Fibroblast of skin of scalp (primary cell): ENCODE data around the gene AHCY.
A peak's percentile ranks its signal among the peaks of the same experiment; 100 is the strongest.
"Not testable (repeated sequence)": the region's sequence is repeated elsewhere in the genome, so short reads cannot be mapped to it uniquely, and the experiment has no call there.

Experiments
- DNase-seq: peaks from one replicate; pipeline ENCODE4 v3.0.0-alpha.2; 2013

AHCY gene

DNA sequence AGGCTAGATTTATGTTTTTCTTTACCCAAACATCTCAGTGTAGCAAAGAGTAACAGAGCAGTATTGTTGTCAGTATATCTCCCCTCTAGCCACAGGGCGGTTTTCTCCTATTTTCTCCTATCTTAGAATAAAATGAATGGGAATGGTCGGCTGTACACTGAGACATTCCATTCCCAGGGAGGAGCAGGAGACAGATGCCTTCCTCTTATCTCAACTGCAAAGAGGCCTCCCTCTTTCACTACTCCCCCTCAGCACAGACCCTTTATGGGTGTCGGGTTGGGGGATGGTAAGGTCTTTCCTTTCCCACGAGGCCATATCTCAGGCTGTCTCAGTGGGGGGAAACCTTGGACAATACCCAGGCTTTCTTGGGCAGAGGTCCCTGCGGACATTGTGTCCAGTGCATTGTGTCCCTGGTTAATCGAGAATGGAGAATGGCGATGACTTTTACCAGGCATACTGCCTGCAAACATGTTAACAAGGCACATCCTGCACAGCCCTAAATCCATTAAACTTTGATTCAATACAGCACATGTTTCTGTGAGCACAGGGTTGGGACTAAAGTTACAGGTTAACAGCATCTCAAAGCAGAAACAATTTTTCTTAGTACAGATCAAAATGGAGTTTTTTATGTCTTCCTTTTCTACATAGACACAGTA, 50.6 kb downstream of the AHCY start:
- not testable (repeated sequence) for DNase-seq

DNA sequence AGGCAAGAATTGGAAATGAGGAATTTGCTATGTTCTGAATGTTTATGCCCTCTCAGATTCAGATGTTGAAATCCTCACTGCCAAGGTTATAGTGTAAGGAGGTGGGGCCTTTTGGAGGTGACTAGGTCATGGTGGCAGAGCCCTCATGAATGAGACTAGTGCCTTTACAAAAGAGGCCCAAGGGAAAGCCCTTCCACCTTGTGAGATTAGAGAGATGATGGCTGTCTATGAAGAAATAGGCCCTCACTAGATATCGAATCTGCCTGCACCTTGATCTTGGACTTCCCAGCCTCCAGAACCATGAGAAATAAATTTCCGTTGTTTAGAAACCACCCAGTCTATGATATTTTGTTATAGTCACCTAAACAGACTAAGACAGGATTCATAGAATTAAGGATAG, 51.5 kb downstream of the AHCY start:
- DNase-seq, result no peak

DNA sequence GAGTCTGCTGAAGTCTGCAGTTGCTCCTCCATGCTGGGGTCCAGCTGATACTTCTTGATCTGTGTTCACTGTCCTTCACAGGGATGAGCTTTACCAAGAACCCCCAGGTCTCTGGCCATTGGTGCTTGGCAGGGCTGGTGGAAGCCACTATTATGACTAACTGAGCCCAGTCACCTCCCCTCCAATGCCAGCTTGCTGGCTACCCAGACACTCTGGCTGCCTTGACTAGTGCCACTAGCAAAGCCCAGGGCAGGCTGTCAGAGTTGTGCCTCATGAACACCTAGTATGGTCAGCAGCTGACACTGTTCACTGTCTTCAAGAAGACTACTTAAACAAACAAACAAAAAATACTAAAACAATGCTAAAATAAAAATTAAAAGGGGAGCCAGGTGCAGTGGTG, 53.1 kb downstream of the AHCY start:
- no peak for DNase-seq

DNA sequence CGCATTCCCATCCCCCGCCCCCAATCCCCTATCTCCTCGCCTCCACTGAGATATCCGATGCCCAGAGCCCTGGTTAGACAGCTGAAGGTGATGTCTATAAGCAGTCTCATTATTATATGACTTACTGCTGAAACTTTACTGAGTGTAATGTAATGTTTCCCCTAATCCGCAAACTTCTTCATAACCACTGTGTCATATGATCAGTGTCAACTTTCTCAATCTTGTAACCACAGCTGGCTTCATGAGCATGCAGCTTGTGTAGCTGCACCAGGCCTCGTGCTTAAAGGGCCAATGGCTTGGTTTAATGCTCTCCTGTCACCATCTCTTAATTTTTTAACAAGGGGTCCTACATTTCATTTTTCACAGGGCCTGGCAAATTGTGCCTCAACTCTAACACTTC, 53.9 kb downstream of the AHCY start:
- DNase-seq, result peak; percentile 61

DNA sequence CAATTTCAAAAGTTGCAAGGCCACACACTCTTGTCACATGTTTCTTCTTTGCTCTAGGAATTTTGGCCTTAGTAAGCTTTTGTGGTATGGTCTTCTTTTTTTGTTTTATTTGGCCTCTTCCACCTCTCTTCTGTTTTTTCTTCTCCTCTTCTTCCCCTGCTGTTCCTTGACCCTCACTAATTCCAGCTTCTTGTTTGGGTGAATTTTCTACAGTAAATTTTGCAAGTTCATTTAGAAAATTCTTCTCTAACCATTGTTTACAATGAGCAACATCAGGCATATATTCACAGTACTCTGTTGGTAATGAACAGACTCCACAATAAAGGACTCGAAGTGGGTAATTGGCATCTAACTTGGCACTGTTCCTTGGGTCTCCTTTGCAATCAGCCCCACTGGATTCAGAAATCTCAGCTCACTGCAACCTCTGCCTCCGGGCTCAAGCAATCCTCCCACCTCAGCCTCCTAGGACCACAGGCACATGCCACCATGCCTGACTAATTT, 57.0 kb downstream of the AHCY start:
- DNase-seq, result no peak

DNA sequence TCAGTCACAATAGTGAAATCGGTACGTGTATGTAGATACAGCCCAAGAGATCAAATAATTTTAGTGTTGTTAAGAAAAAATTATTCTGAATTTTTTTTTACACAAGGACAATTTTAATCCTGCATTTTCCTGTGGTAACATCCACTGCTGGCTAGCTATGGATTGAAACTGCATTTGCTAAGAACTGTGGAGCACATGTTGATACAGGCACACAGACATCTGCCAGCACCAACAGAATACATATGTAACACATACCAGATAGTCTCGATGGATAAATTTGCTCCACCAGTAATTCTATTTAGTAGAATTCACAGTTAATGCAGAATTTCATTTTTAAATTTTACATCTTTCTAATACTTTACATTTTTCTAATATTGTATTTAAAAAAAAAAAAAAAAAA, 59.8 kb downstream of the AHCY start:
- DNase-seq, result no peak

DNA sequence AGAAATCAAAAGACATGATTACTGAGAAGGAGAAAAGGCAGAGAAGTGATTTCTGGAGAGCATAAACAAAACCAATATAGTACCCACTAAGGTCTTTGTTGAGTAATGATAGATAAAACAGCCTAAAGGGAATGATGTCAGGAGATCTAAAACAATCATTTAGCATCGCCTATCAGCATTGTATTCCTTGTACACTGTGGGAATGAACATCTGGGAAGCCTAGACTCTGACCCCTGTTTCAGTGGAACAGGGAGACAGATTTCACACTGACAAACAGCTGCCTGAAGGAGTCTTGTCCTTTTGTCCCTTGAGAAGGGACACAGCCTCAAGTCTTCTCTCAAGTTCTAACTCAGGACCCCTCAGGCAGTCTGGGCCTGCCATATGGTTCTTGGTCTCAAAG, 60.3 kb downstream of the AHCY start:
- DNase-seq, result no peak

DNA sequence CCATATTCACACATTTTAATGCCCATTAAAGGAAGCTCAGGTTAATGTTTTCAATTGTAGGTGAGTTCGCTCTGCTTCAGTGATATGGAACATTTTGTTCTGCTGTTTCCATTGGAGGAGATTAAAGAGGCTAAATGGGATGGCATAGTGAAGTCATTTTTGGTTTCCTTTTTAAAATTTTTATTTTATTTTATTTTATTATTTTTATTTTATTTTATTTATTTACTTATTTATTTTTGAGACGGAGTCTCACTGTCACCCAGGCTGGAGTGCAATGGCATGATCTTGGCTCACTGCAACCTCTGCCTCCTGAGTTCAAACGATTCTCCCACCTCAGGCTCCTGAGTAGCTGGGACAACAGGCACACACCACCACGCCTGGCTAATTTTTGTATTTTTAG, 61.1 kb downstream of the AHCY start:
- not testable (repeated sequence) for DNase-seq

DNA sequence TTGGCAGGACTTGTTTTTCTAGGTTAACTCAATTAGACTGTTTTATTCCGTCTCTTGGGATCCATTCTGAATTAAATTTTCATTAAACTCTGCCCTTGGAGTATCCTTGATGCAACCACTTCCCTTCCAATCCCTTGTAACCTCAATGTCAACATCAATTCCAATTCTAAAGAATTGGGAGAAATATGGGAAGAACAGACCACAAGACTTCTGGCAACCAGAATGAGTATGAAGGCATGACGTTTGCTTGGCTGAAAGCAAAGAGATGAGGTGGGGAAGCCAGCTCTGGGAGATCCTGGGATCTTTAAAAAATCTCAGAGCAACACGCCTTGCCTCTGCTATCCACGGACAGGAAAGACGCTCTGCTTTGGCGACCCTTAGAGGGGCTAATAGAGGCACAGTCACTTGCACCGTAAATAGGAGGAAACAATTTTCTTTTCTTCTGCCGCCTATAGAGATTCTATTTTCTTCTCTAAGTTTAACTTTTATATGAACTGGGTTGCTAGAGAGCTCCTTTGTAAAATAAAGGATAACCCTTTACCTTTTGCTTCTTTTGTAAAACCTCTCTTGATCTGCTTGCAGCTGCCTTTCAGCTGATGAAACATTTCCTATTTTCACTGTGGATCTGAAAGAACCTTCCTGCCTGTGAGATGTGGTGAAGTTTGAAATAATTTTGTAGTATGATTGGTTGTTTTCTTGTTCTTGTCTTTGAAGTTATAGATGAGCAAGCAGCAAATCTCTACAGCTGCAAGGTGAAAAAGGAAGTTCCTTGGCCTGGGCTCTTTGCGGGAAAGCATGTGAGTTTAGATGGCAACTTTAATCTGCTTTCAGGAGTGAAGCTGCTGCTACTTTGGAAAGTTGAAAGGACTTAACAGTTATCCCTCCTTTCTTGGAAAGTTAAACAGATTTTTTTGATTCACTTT, 62.2 kb downstream of the AHCY start, which contains the start of gene ASIP:
Gene ASIP, plus strand, starts transcription at position 731 of the 923 bp plus-strand sequence. CDS start 18,952 bp downstream, outside the sequence.
- peak; percentile 57 for DNase-seq

DNA sequence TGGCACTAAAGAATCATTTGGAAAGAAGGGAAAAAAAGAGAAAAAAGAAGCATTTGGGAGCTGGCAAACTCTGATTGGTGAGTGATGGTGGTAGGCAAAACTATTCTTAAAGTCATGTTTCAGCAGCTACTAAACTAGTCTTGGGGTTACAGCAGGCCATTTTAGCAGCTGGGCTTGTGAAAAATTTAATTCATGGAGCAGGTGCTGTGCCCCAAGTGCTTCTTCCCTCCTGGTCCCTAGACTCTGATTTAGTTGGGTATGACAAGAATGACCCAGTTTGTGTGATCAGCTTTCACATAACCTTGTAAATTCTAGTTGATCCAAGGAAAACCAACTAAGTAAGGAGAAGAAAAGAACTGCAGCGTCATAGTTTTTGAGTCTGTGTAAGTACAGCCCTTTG, 63.0 kb downstream of the AHCY start:
- DNase-seq, result no peak

DNA sequence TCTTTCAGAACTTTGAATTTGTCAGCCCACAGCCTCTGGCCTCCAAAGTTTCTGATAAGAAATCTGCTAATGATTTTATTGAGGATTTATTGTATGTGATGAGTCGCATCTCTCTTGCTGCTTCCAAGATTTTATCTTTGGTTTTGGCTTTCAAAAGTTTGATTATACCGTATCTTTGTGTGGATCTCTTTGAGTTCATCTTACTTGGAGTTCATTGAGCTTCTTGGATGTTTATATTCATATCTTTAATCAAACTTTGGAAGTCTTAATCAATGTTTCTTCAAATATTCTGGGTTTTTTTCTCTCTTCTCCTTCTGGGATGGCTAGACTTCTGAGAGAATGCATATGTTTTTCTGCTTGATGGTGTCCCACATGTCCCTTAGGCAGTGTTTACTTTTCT, 65.2 kb downstream of the AHCY start:
- DNase-seq, result no peak

DNA sequence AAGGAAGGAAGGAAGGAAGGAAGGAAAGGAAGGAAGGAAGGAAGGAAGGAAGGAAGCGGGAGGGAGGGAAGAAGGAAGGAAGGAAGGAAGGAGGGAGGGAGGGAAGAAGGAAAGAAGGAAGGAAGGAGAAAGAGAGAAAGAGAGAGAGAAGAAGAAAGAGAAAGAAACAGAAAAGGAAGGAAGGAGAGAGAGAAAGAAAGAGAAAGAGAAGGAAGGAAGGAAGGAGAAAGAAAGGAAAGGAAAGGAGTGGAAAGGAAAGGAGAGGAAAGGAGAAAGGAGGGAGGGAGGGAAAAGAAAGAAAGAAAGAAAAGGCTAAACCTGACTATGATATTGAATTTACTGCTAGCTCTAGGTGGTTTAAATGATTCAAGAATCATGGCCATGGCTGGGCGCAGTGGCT, 67.3 kb downstream of the AHCY start:
- no peak for DNase-seq

DNA sequence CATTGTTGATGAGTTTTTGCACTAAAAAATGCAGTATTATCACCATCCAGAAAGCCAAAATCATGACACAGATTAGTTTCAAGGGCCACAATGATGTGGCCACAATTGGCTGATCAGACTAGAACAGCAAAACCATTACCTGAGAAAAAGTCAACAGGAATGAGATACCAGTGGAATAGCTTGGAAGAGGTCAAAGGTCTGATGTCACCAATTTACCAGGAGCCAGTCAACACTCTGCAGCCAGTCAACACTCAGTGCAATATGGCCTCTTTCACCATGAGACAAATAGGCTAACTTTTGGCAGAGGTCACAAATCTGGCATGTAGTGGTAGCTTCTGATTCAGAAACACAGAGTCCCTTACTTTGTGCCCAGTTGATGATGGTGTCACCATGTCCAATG, 69.5 kb downstream of the AHCY start:
- no peak for DNase-seq

DNA sequence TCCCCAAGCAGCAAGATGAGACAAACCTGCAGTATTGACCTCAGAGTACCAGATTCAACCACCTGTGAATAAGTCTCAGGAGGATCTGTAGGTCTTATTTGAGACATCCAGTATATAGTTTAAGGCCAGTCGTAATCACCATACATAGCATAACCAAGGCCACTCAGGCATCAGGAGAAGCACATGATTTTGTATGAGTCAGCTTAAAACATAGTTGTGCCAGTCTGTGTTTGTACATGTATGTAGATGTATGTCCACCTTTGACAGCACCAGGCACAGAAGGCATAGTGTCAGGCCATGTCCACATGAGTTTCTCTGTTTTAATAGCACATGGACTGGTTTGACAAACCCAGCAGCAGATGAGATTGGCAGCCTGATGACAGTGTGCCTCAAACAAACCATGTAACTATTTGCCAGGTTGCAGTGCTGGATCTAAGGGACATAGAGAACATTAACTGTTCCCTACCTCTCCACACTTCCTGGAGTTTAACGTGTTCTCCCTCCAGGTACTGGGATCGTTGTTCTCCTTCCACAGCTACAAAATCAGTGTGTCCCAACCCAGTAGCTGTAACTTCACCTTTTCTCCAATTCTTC, 70.6 kb downstream of the AHCY start:
- no peak for DNase-seq

DNA sequence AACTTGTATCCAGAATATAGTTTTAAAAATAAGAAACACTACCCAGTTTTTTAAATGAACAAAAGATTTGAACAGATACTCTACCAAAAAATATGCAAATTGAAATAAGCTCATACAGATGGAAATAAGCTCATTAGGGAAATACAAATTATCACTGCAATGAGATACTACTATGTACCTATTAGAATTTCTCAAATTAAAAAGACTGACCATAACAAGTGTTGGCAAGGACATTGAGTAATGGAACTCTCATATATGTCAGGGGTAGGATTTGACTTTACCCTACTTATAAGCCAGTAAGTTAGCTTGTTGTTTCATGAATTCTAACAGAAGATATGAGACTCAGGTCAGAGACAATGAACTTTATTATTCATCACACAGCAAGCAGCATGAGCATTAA, 71.5 kb downstream of the AHCY start:
- DNase-seq, result no peak
